NCI-H460 (cell line): ENCODE measurements around the gene IFT25. TPM values are rescaled to one million over a fixed set of nuclear protein-coding genes. Genes with fewer than 3 reads are reported as not detected.
"Not testable (repeated sequence)": the region's sequence is repeated elsewhere in the genome, so short reads cannot be mapped to it uniquely, and the experiment has no call there.

Experiments
- DNase-seq: peaks from one replicate; pipeline ENCODE4 v3.0.0-alpha.2; 2016; ENCODE audit warnings: low read depth; ENCODE audit errors: extremely low read depth
- total RNA-seq: library from RNA; depleted of rRNA; stranded (reverse); fragments of >200 nt; shearing (Covaris generic); gene quantifications from 2 replicates; pipeline ENCODE4 v1.2.3, GENCODE V29; 2014; rRNA removed

IFT25 gene
- total RNA-seq, 1 experiment from 2014 or later = 32.6 TPM

DNA sequence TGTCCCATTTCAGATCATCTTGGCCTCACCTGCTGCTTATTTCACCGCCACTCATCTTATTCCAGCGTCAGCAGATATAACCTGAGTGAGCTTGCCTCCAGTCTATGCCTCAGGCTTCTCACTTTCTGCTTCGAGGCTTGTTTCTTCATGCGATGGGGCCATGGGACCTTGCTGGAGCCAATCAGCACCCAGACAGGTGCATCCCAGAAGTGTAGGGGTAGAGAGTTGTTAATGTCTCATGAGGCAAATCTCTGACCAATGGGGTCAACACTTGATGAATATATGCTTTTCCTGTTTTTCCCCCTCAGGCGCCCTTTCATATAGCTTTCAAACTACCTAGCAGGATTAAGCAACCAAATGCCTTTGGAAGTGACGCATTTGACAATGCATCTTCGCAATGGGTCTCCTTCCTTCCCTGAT, 55.0 kb downstream of the IFT25 start:
- no peak for DNase-seq

DNA sequence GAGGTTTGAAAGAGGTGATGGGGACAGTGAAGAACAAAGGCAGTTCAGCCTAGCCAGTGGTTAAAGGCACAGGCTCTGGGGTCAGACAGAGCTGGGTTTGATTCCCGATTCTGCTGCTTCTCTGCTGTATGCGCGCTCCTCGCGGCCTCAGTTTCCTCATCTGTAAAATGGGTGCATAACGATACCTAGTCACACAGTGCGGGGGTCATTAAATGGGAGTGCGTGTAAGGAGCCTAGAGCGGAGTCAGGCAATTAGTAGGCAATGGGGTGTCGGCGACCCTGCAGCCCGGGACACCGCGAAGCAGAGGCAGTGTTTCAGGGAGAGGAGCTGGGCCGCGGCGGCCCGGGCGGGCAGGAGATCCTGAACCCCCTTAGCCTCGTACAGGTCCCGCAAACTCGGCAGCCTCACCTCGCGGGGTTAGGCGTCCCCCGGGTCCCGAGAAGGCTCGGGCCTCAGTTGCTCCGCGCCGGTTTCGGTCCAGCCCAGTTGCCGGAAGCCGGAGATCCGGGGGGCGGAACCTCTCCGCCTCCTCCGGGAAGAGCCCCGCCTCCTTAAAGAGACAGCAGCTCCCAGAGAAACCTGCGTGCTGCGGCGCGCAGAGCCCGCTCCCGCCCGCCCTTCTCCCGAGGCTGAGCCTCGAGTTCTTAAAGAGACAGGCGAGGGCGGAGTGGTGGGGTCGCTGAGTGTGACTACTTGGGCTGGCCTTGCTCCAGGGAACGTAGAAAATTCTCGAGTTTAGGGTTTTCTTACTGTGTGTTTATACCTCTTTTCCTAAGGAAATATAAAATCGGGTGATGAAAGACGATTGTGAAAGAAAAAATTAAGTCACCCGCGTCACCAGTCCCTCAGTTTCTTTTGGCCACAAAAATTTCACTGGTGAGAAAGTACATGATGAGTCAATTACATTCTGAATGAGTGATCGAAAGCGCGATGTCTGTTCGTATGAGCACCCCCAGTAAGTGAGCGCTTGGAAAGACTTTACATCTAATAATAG, 55.9 kb downstream of the IFT25 start, which contains the start of gene YIPF1:
Gene YIPF1 (minus strand): TSS at position 494 of the 995 bp plus-strand sequence. CDS start 860 bp downstream, outside the sequence.
- DNase-seq = peak; percentile 74

DNA sequence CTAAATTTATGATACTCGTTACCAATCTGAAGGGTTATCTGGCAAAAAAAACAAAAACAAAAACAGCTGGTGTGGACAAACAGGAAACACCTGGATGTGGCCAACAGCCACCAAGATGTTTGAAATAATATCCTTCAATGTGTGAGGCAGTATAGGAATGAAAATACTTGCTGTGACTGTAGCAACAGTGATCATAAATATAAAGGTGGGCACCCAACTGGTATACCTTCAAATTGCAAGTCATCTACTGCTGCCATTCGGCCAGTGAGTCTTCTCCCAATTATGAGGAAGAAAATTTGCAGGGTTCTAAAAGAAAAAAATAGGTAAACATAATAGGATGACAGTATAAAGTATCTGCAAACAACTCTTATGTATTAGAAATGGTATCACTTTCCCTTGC, 56.8 kb downstream of the IFT25 start:
- no peak for DNase-seq

GRCh38 chr1:53883600-53883999, 61.9 kb downstream of the IFT25 start:
- not testable (repeated sequence) for DNase-seq

DNA sequence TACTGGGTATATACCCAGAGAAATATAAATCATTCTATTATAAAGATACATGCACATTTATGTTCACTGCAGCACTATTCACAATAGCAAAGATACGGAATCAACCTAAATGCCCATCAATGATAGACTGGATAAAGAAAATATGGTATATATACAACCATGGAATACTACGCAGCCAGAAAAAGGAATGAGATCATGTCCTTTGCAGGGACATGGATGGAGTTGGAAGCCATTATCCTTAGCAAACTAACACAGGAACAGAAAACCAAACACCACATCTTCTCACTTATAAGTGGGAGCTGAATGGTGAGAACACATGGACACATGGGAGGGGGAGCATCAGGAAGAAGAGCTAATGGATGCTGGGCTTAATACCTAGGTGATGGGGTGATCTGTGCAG, 63.6 kb downstream of the IFT25 start:
- DNase-seq = not testable (repeated sequence)

DNA sequence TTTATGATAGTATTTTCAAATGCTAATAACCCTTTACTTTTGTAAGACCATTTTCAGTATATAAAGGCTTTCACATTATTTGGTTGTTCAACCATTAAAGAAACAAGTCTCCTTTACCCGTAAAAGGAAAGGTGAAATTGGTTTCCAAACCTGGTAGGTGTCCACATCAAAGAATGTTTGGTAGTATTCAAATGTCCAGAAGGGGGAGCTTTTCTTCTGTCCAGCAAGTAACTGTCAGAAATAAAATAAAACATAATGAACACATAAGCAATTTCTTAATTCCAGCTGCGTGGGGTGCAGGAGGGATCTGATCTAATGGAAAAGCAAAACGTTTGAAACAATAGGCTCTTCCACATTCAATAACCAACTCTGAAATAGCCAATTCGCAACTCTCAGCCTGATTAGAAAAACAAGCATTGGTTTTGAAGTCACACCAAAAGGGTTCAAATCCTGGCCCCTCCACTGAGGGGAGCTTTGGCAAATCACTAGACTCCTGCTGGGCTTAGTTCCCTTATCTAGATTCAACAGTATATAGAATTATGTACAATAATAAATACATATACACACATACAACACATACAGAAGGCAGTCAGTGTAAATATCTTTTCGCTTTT, 66.9 kb downstream of the IFT25 start:
- DNase-seq = peak; percentile 22

DNA sequence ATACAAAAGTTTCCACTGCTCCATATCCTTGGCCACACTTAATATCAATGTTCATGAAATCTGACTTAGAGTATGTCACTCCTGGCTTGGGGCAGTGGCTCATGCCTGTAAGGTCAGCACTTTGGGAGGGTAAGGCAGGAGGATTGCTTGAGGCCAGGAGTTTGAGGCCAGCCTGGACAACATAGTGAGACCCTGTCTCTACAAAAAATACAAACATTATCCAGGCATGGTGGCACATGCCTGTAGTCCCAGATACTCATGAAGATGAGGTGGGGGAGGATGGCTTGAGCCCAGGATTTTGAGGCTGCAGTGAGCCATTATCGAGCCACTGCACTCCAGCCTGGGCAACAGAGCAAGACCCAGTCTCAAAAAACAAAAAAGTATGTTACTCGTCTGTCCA, 70.3 kb downstream of the IFT25 start:
- not testable (repeated sequence) for DNase-seq

DNA sequence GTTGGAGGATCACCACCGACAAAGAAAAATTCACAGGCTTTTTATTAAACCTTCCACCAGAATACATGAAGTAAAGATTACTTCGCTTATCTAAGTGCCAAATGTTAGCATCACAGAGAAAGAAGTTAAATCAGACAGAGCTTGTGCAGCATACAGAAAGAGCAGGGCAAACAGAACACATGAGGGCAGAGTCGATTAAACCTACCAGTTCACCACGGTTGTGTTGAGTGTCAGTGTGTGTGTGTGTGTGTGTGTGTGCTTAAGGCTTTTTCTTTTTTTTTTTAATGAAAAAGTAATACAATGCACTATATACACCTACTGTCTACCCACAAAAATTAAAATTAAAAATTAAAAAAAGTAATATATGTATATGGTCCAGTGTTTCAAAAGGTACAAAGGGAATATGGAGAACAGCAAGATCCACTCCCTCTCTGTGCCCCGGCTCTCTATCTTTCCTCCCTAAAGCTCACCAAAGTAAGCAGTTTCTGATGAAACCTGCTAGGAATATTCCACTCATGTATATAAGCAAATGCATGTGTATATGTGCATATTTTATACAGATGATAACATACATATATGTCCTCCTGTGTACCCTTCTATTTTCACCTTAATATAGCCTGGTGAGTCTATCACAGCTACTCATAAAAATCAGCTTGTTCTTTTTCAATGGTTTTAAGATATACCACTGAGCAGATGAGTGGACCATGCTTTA, 73.6 kb downstream of the IFT25 start:
- no peak for DNase-seq

Other genes starting within 250 kb of the IFT25 start
- gene GLIS1, start 206.5 kb downstream of the IFT25 start, total RNA-seq = 0.05 and 0.09 TPM in 2 replicates
- 47.9 and 51.0 TPM in 2 replicates for gene NDC1, start 107.4 kb downstream of the IFT25 start, total RNA-seq
- gene YIPF1, start 55.9 kb downstream of the IFT25 start, total RNA-seq = 13.2 and 17.5 TPM in 2 replicates
- gene DIO1, start 51.5 kb downstream of the IFT25 start, total RNA-seq = not detected in 2 replicates
- 17.6 and 18.3 TPM in 2 replicates for gene LRRC42, start 651 bp upstream of the IFT25 start, total RNA-seq
- gene LDLRAD1, start 72.5 kb upstream of the IFT25 start, total RNA-seq = 0.52 TPM in 1 of 2 replicates, not detected in the other
- 131 and 161 TPM in 2 replicates for gene TMEM59, start 107.5 kb upstream of the IFT25 start, total RNA-seq
- 2.0 and 2.3 TPM in 2 replicates for gene TCEANC2, start 107.9 kb upstream of the IFT25 start, total RNA-seq
- gene CDCP2, start 207.3 kb upstream of the IFT25 start, total RNA-seq = not detected in 2 replicates